ENCODE measurements around the gene MGMT. TPM values are rescaled to one million over a fixed set of nuclear protein-coding genes. Genes with fewer than 3 reads are reported as not detected.

The MGMT gene
- total and polyA plus RNA-seq, 9 of the 15 experiments (the other 6 are each of a cell fraction or from before 2014, with no cell fraction given) = 0.03 to 0.29 (median 0.11) TPM; not detected in 4

DNA sequence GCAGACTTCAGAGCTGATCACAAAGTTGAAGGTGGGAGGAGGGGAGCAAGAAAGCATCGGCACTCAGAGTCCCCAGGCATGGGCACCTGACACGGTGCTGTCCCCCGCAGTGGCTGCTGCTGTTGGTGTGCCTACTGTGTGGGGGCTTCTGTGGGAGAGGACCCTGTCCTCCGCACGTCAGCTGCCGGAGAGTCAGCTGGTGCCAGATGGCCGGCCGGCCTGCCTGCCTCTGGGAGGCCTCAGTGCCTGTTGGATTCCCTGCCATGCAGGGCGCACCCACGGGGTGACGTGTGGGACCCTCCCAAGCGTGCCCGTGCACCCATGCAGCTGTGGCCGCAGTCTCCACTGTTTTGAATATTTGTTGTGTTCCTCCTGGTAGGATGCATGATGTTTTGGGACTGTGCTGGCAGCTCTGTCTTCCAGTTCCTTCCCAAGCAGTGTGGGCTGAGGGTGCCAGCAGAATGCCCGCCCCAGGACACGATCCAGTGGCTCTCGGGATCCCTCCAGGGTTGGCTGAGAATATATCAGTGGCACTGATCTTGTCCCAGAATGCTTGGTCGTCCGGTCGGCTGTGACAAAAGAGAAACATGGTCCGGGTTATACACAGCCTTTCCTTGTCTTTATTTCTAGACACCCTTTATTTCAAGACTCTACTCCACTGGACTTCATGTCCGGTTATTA lies 185.6 kb downstream of the MGMT start:
- Histone ChIP-seq H4K20me1 (replicated peaks; ENCODE audit: control insufficient read depth, insufficient read depth, low read length) (no peaks in the 10 kb centered on the region), H3K27me3 (ENCODE audit: control insufficient read depth in 2 of 2, insufficient read depth in 2 of 2, low read length in 2 of 2) (peaks cover 0 to 31% of the 10 kb centered on the region in 2 experiments; a peak in 2 of 5 replicates), H3K79me2 (ENCODE audit: control insufficient read depth, insufficient read depth, low read length) (no peaks in the 10 kb centered on the region), H3K4me1 (replicated peaks in 1 of 2; ENCODE audit: control insufficient read depth in 2 of 2, insufficient read depth in 2 of 2, low read length in 2 of 2) (no peaks in the 10 kb centered on the region), H3K4me2 (ENCODE audit: insufficient read depth, low read length) (no peak overlapping the region), H2AFZ (ENCODE audit: low read depth, low read length) (no peak overlapping the region), H3K36me3 (ENCODE audit: control insufficient read depth, insufficient read depth, low read length) (no peaks in the 10 kb centered on the region), H3K9ac (ENCODE audit: insufficient read depth in 1 of 2, low read depth in 2 of 2, low read length in 2 of 2) (no peak overlapping the region), H3K9me1 (ENCODE audit: control insufficient read depth, insufficient read depth, low read length) (no peaks in the 10 kb centered on the region), H3K27ac (ENCODE audit: extremely low read depth, low read depth, low read length) (no peak overlapping the region), H3K4me3 (no peak overlapping the region), H3K9me3 (replicated peaks; ENCODE audit: control insufficient read depth, insufficient read depth, low read depth, low read length) (no peaks in the 10 kb centered on the region)
- in situ Hi-C loops (cut with MboI) (no loop called here), intact Hi-C loops (cut with micrococcal nuclease) (no loop called here)
- CTCF ChIA-PET (ENCODE audit: low intra/inter-chr PET ratio) = no interaction called here
- no peak for ATAC-seq
- 3% methylated on average over 17 of the region's 22 CpGs for WGBS (ENCODE audit: insufficient coverage, low coverage, missing lambda C conversion rate)
- no peak for FAIRE-seq
- BruUV-seq (replicated peaks) = no TSS peak
- POLR2A ChIA-PET = no interaction called here
- TF ChIP-seq ATF7 (IDR thresholded peaks at IDR 0.05) (no peak), MAFF (IDR thresholded peaks at IDR 0.05; ENCODE audit: low read length) (no peak), FOXA3 (CRISPR knock-in tag; conservative IDR thresholded peaks at IDR 0.05 in 1 of 2, IDR thresholded peaks at IDR 0.05 in 1 of 2) (no peak), ZNF695 (CRISPR knock-in tag; IDR thresholded peaks at IDR 0.05) (no peak), MAFG (tag; conservative IDR thresholded peaks at IDR 0.05) (no peak), RNF2 (IDR thresholded peaks at IDR 0.05) (no peak), KLF10 (CRISPR knock-in tag; IDR thresholded peaks at IDR 0.05) (no peak)
- no peak for DNase-seq (ENCODE audit: extremely low read depth in 1 of 4, low spot score in 3 of 4)

GRCh38 chr10:129653428-129653827 lies 186.4 kb downstream of the MGMT start:
- Histone ChIP-seq H3K9me3 (replicated peaks; ENCODE audit: control insufficient read depth, insufficient read depth, low read depth, low read length) (no peaks in the 10 kb centered on the region), H3K9ac (ENCODE audit: insufficient read depth in 1 of 2, low read depth in 2 of 2, low read length in 2 of 2) (no peak overlapping the region), H3K4me1 (replicated peaks in 1 of 2; ENCODE audit: control insufficient read depth in 2 of 2, insufficient read depth in 2 of 2, low read length in 2 of 2) (no peaks in the 10 kb centered on the region), H3K79me2 (ENCODE audit: control insufficient read depth, insufficient read depth, low read length) (no peaks in the 10 kb centered on the region), H4K20me1 (replicated peaks; ENCODE audit: control insufficient read depth, insufficient read depth, low read length) (no peaks in the 10 kb centered on the region), H3K4me3 (no peak overlapping the region), H3K9me1 (ENCODE audit: control insufficient read depth, insufficient read depth, low read length) (no peaks in the 10 kb centered on the region), H3K4me2 (ENCODE audit: insufficient read depth, low read length) (no peak overlapping the region), H3K27ac (ENCODE audit: extremely low read depth, low read depth, low read length) (no peak overlapping the region), H2AFZ (ENCODE audit: low read depth, low read length) (no peak overlapping the region), H3K27me3 (ENCODE audit: control insufficient read depth in 2 of 2, insufficient read depth in 2 of 2, low read length in 2 of 2) (peaks cover 0 to 31% of the 10 kb centered on the region in 2 experiments; a peak in 2 of 5 replicates), H3K36me3 (ENCODE audit: control insufficient read depth, insufficient read depth, low read length) (no peaks in the 10 kb centered on the region)
- 0% methylated on average over 4 of the region's 8 CpGs for WGBS (ENCODE audit: insufficient coverage, low coverage, missing lambda C conversion rate)
- in situ Hi-C loops (cut with MboI) = no loop called here
- ChIA-PET CTCF (ENCODE audit: low intra/inter-chr PET ratio) (no interaction called here), POLR2A (no interaction called here)
- no TSS peak for BruUV-seq (replicated peaks)
- no peak for DNase-seq (ENCODE audit: extremely low read depth in 1 of 4, low spot score in 3 of 4)
- ATAC-seq = no peak
- no peak for FAIRE-seq
- intact Hi-C loops (cut with micrococcal nuclease) = no loop called here
- TF ChIP-seq THRAP3 (IDR thresholded peaks at IDR 0.05; ENCODE audit: borderline replicate concordance) (no peak), ZNF780A (CRISPR knock-in tag; IDR thresholded peaks at IDR 0.05) (no peak), ZNF699 (CRISPR knock-in tag; IDR thresholded peaks at IDR 0.05; ENCODE audit: insufficient replicate concordance) (no peak), NCOA4 (IDR thresholded peaks at IDR 0.05; ENCODE audit: partially characterized antibody) (no peak), ZNF584 (CRISPR knock-in tag; IDR thresholded peaks at IDR 0.05; ENCODE audit: low read depth) (no peak), ZNF696 (CRISPR knock-in tag; conservative IDR thresholded peaks at IDR 0.05) (no peak), IFI16 (CRISPR knock-in tag; IDR thresholded peaks at IDR 0.05) (no peak)

Measured in K562 (cell line).